Adrenal gland (tissue), 5 donors: ENCODE measurements around the gene CCDC6.

ENCODE experiments used
- POLR2A ChIP-seq, 2 donors: fragments of 450-650 bp; IDR thresholded peaks; one replicate each; pipeline ENCODE4 v1.6.1; 2017; ENCODE audit warnings: antibody characterized with exemption in 2 of 2, mild to moderate bottlenecking in 2 of 2, moderate library complexity in 1 of 2
- TF ChIP-seq, protein P1 (sequence below), 6 experiments: fragments of 450-650 bp in 4 of 6; fragments of 200-600 bp in 2 of 6; sonication (generic) in 1 of 6; IDR thresholded peaks; 1 replicate in 5 of 6; 2 replicates in 1 of 6; pipeline versions ENCODE4 v1.5.1 to v1.8.0; 2016 to 2021; ENCODE audit warnings: antibody characterized with exemption in 6 of 6, mild to moderate bottlenecking in 2 of 6, moderate library complexity in 1 of 6
- donor health status: DM: no; HTN: no; CAD: no.

- TF ChIP-seq, protein P1, sequence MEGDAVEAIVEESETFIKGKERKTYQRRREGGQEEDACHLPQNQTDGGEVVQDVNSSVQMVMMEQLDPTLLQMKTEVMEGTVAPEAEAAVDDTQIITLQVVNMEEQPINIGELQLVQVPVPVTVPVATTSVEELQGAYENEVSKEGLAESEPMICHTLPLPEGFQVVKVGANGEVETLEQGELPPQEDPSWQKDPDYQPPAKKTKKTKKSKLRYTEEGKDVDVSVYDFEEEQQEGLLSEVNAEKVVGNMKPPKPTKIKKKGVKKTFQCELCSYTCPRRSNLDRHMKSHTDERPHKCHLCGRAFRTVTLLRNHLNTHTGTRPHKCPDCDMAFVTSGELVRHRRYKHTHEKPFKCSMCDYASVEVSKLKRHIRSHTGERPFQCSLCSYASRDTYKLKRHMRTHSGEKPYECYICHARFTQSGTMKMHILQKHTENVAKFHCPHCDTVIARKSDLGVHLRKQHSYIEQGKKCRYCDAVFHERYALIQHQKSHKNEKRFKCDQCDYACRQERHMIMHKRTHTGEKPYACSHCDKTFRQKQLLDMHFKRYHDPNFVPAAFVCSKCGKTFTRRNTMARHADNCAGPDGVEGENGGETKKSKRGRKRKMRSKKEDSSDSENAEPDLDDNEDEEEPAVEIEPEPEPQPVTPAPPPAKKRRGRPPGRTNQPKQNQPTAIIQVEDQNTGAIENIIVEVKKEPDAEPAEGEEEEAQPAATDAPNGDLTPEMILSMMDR (IDR thresholded peaks at IDR 0.05), result no peak
- TF ChIP-seq POLR2A (IDR thresholded peaks at IDR 0.05), result no peak
Observed at GRCh38 chr10:59847888-59848287, 58.5 kb downstream of the CCDC6 start.
